ENCODE data around the gene RRP15.

RRP15 gene

GRCh38 chr1:218349348-218350034 is 64.4 kb downstream of the RRP15 start:
- no peak for DNase-seq (ENCODE audit: low read depth)
- H3K4me3 ChIP-seq (ENCODE audit: low read length) = peak overlapping the region; percentile 90
- no peak for TF ChIP-seq CTCF (conservative IDR thresholded peaks at IDR 0.05; ENCODE audit: low read depth, low read length)

- DNase-seq (ENCODE audit: low read depth) = no peak
- TF ChIP-seq CTCF (conservative IDR thresholded peaks at IDR 0.05; ENCODE audit: low read depth, low read length) = no peak
- peak overlapping the region; percentile 90 for H3K4me3 ChIP-seq (ENCODE audit: low read length)
These were observed 65.0 kb downstream of the RRP15 start for GRCh38 chr1:218350035-218350525.

GRCh38 chr1:218350801-218351266 is 65.7 kb downstream of the RRP15 start:
- DNase-seq (ENCODE audit: low read depth) = no peak
- peak overlapping the region; percentile 90 for H3K4me3 ChIP-seq (ENCODE audit: low read length)
- no peak for TF ChIP-seq CTCF (conservative IDR thresholded peaks at IDR 0.05; ENCODE audit: low read depth, low read length)

- peak overlapping the region; percentile 90 for H3K4me3 ChIP-seq (ENCODE audit: low read length)
- TF ChIP-seq CTCF (conservative IDR thresholded peaks at IDR 0.05; ENCODE audit: low read depth, low read length) = peak; percentile 62
- DNase-seq (ENCODE audit: low read depth) = no peak
These were observed 66.4 kb downstream of the RRP15 start for GRCh38 chr1:218351391-218352074.

GRCh38 chr1:218352075-218352438 is 67.0 kb downstream of the RRP15 start:
- TF ChIP-seq CTCF (conservative IDR thresholded peaks at IDR 0.05; ENCODE audit: low read depth, low read length) = no peak
- DNase-seq (ENCODE audit: low read depth) = no peak
- no peak overlapping the region for H3K4me3 ChIP-seq (ENCODE audit: low read length)

- no peak for TF ChIP-seq CTCF (conservative IDR thresholded peaks at IDR 0.05; ENCODE audit: low read depth, low read length)
- no peak for DNase-seq (ENCODE audit: low read depth)
- H3K4me3 ChIP-seq (ENCODE audit: low read length) = no peak overlapping the region
These were observed 68.6 kb downstream of the RRP15 start for GRCh38 chr1:218353656-218354055.

- DNase-seq (ENCODE audit: low read depth) = no peak
- H3K4me3 ChIP-seq (ENCODE audit: low read length) = no peak overlapping the region
- no peak for TF ChIP-seq CTCF (conservative IDR thresholded peaks at IDR 0.05; ENCODE audit: low read depth, low read length)
These were observed 70.2 kb downstream of the RRP15 start for GRCh38 chr1:218355278-218355677.
